ENCODE data around the gene SPG7. TPM values are rescaled to one million over a fixed set of nuclear protein-coding genes. Genes with fewer than 3 reads are reported as not detected.

SPG7 gene
- total RNA-seq, 4 donors from 2014 or later: 79.0 to 156 (median 92.3) TPM

GRCh38 chr16:89484041-89484501 lies 24.1 kb upstream of the SPG7 start:
- WGBS, 2 donors: 78 to 83% methylated on average over 5 of the region's 5 CpGs

DNA sequence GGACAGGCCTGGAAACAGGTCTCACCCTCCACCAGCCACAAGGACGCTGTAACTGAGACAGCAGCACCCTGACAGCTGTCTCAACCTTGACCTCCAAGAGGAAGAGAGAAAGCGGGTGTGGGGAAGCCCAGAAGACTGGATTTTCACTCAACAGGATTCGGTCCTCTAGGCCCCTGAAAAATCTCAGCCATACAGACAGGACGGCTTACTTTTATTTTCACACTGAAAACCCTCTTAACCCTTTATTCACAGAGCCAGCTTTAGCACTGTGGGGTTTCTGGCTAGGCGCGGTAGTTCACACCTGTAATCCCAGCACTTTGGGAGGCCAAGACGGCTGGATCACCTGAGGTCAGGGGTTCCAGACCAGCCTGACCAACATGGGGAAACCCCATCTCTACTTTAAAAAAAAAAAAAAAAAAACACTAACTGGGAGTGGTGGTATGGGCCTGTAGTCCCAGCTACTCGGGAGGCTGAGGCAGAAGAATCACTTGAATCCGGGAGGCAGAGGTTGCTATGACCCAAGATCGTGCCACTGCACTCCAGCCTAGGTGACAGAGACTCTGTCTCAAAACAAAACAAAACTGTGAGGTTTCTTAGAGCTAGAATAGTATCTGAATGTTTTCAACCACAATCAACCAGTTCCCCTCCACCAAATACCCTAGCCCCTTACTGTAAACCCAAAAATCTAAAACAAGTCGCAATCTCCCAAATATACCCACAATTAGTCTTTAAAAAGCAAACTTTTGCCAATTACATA lies 23.1 kb upstream of the SPG7 start:
- DNase-seq (ENCODE audit: low spot score in 2 of 2): no peak
- H3K4me3 ChIP-seq (ENCODE audit: low read depth, poor library complexity, severe bottlenecking): no peak overlapping the region
- TF ChIP-seq CTCF (IDR thresholded peaks at IDR 0.05): no peak
- no peak for TF ChIP-seq POLR2A (IDR thresholded peaks at IDR 0.05)
- WGBS, 2 donors: 77 to 79% methylated on average over 11 of the region's 11 CpGs
- intact Hi-C loops (cut with DNase I; ENCODE audit: low total_unique reads): no loop called here

More at GRCh38 chr16:89484041-89484501, 24.1 kb upstream of the SPG7 start:
- intact Hi-C loops (cut with DNase I; ENCODE audit: low total_unique reads): no loop called here
- H3K4me3 ChIP-seq (ENCODE audit: low read depth, poor library complexity, severe bottlenecking): no peak overlapping the region
- DNase-seq (ENCODE audit: low spot score in 2 of 2): no peak
- no peak for TF ChIP-seq CTCF (IDR thresholded peaks at IDR 0.05)

- intact Hi-C loops (cut with DNase I; ENCODE audit: low total_unique reads): no loop called here
Measured at GRCh38 chr16:89485701-89486246, 22.4 kb upstream of the SPG7 start.

GRCh38 chr16:89489040-89489897 lies 18.9 kb upstream of the SPG7 start:
- TF ChIP-seq POLR2A (IDR thresholded peaks at IDR 0.05) (no peak), CTCF (IDR thresholded peaks at IDR 0.05) (no peak)
- 0 to 1% methylated on average over 21 to 41 of the region's 71 CpGs for WGBS, 2 donors
- peak overlapping the region; percentile 69 for H3K4me3 ChIP-seq (ENCODE audit: low read depth, poor library complexity, severe bottlenecking)
- DNase-seq (ENCODE audit: low spot score in 2 of 2): peak; percentile 91 to 96
- intact Hi-C loops (cut with DNase I; ENCODE audit: low total_unique reads): no loop called here

More at GRCh38 chr16:89485701-89486246, 22.4 kb upstream of the SPG7 start:
- TF ChIP-seq CTCF (IDR thresholded peaks at IDR 0.05) (no peak), POLR2A (IDR thresholded peaks at IDR 0.05) (no peak)
- no peak overlapping the region for H3K4me3 ChIP-seq (ENCODE audit: low read depth, poor library complexity, severe bottlenecking)
- DNase-seq (ENCODE audit: low spot score in 2 of 2): no peak
- WGBS, 2 donors: 53 to 55% methylated on average over 4 of the region's 4 CpGs

DNA sequence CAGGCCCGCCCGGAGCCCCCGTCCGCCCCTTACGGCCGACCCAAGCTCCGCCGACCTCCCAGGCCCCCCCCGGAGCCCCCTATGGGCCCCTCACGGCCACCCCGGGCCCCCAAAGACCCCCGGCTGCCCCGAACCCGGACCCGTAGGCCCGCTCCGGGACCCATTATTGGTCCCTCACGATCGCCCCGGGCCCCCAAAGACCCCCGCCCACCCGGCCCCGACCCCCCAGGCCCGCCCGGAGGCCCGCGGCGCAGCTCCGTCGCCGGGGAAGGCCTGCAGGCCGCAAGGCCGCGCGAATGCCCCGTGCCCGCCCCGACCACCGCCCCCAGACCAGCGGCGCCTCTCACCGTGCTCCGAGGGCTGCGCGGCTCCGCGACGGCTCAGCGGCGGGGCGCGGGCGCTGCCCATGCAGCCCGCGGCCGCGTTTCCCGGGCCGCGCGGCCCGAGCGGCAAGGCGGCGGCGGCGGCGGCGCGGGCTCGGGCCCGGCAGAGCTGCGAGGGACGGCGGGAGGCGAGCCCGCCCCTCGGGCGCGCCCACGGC lies 18.2 kb upstream of the SPG7 start:
- peak overlapping the region; percentile 69 for H3K4me3 ChIP-seq (ENCODE audit: low read depth, poor library complexity, severe bottlenecking)
- intact Hi-C loops (cut with DNase I; ENCODE audit: low total_unique reads): no loop called here
- no peak for DNase-seq (ENCODE audit: low spot score in 2 of 2)
- TF ChIP-seq CTCF (IDR thresholded peaks at IDR 0.05) (no peak), POLR2A (IDR thresholded peaks at IDR 0.05) (no peak)
- WGBS, 2 donors: 0% methylated on average over 2 of the region's 81 CpGs; no CpG with 5 or more reads in 1 of the 2 donors
